HCT116 (cell line): ENCODE measurements around the gene F10. TPM values are rescaled to one million over a fixed set of nuclear protein-coding genes. Genes with fewer than 3 reads are reported as not detected.

Source experiments
- ATAC-seq: fragments of 200-7000 bp; cut with Tn5 transposase; 2 replicates; pipeline ENCODE4 v1.9.1; 2020; ENCODE audit warnings: mild to moderate bottlenecking, moderate library complexity
- BruUV-seq: library from RNA; stranded (reverse); fragments of 400-500 nt; replicated peaks from 2 replicates; lab custom pipeline; 2021; lab: Mats Ljungman, UMichigan
- CTCF ChIA-PET: fragments of 300-600 bp; sonication (Branson Sonifier 250); formaldehyde crosslinking; loops from one replicate; lab custom pipeline; 2021; ENCODE audit warnings: antibody characterized with exemption; lab: Charles Lee
- POLR2A ChIA-PET: fragments of 300-600, 350-600 bp; sonication (Branson Sonifier 250); formaldehyde crosslinking; loops from one replicate; lab custom pipeline; 2021; ENCODE audit warnings: antibody characterized with exemption; lab: Charles Lee
- RAD21 ChIA-PET, 2 experiments: fragments of 300-600 bp; sonication (Branson Sonifier 250); formaldehyde crosslinking; loops; one replicate each; lab custom pipeline; 2023; ENCODE audit warnings: low total read pairs in 2 of 2; ENCODE audit not compliant: uncharacterized antibody in 2 of 2, unreplicated experiment in 2 of 2, low non-redundant PET in 1 of 2; lab: Charles Lee
- DNase-seq: peaks from one replicate; pipeline ENCODE4 v3.0.0-alpha.2; 2010; ENCODE audit warnings: low read depth, low spot score
- H2AFZ ChIP-seq: fragments of 200-600 bp; shearing (Covaris generic), sonication (generic); 2 replicates; pipeline ENCODE4 v1.6.1; 2017; ENCODE audit warnings: low read depth, mixed run types, mixed read lengths, antibody characterized with exemption, low read length; ENCODE audit not compliant: poor library complexity, severe bottlenecking
- H3K27ac ChIP-seq: 2 replicates; pipeline ENCODE4 v1.5.1; 2012; ENCODE audit warnings: low read depth, low read length
- H3K27me3 ChIP-seq: fragments of 200-600 bp; sonication (generic); 2 replicates; pipeline ENCODE4 v1.6.1; 2016; ENCODE audit warnings: mixed run types, low read length, mixed read lengths; ENCODE audit not compliant: insufficient read depth
- H3K36me3 ChIP-seq, 2 experiments: fragments of 200-500 bp in 1 of 2; fragments of 200-600 bp in 1 of 2; sonication (Bioruptor generic) in 1 of 2; sonication (generic) in 1 of 2; 2 replicates each; pipeline versions ENCODE4 v1.5.1 to v1.6.1; 2014 to 2016; ENCODE audit warnings: low read length in 2 of 2, inconsistent platforms in 1 of 2, mixed read lengths in 1 of 2, mixed run types in 1 of 2; ENCODE audit not compliant: insufficient read depth in 2 of 2, control insufficient read depth in 1 of 2
- H3K4me1 ChIP-seq, 2 experiments: fragments of 200-600 bp in 1 of 2; sonication (generic) in 1 of 2; 2 replicates each; pipeline versions ENCODE4 v1.5.1 to v1.6.1; 2012 to 2017; ENCODE audit warnings: low read length in 2 of 2, inconsistent platforms in 1 of 2, mild to moderate bottlenecking in 1 of 2, mixed read lengths in 1 of 2, mixed run types in 1 of 2, moderate library complexity in 1 of 2; ENCODE audit not compliant: insufficient read depth in 2 of 2, control insufficient read depth in 1 of 2
- H3K4me2 ChIP-seq: fragments of 200-600 bp; sonication (generic); 2 replicates; pipeline ENCODE4 v1.6.1; 2017; ENCODE audit warnings: mixed run types, low read length, mixed read lengths
- H3K4me3 ChIP-seq, 2 experiments: fragments of 200-600 bp in 1 of 2; sonication (generic) in 1 of 2; replicated peaks in 1 of 2; 2 replicates each; pipeline ENCODE4 v1.5.1; 2011 to 2016; ENCODE audit warnings: low read length in 2 of 2, control low read depth in 1 of 2, low read depth in 1 of 2, mild to moderate bottlenecking in 1 of 2, mixed read lengths in 1 of 2, mixed run types in 1 of 2
- H3K79me2 ChIP-seq: fragments of 200-600 bp; sonication (generic); 2 replicates; pipeline ENCODE4 v1.6.1; 2017; ENCODE audit warnings: mild to moderate bottlenecking, mixed run types, low read length, moderate library complexity, mixed read lengths; ENCODE audit not compliant: insufficient read depth
- H3K9ac ChIP-seq: fragments of 200-600 bp; sonication (generic); 2 replicates; pipeline ENCODE4 v1.6.1; 2016; ENCODE audit warnings: low read length, mixed read lengths
- H3K9me2 ChIP-seq: fragments of 200-600 bp; sonication (generic), shearing (Covaris generic); 2 replicates; pipeline ENCODE4 v1.6.1; 2017; ENCODE audit warnings: mixed run types, mild to moderate bottlenecking, moderate library complexity; ENCODE audit not compliant: insufficient read depth
- H3K9me3 ChIP-seq, 2 experiments: fragments of 200-500 bp in 1 of 2; fragments of 200-600 bp in 1 of 2; sonication (Bioruptor generic) in 1 of 2; sonication (generic) in 1 of 2; 2 replicates each; pipeline ENCODE4 v1.6.1; 2014 to 2017; ENCODE audit warnings: low read length in 2 of 2, mixed read lengths in 2 of 2, inconsistent platforms in 1 of 2, low read depth in 1 of 2, mild to moderate bottlenecking in 1 of 2, mixed run types in 1 of 2, moderate library complexity in 1 of 2; ENCODE audit not compliant: control insufficient read depth in 1 of 2, insufficient read depth in 1 of 2
- H4K20me1 ChIP-seq: fragments of 200-600 bp; sonication (generic), shearing (Covaris generic); 2 replicates; pipeline ENCODE4 v1.6.1; 2017; ENCODE audit warnings: mixed run types, mild to moderate bottlenecking, moderate library complexity; ENCODE audit not compliant: insufficient read depth
- CBX3 ChIP-seq: IDR thresholded peaks from 2 replicates; pipeline ENCODE4 v1.6.1; 2012; ENCODE audit warnings: low read depth
- ELF1 ChIP-seq: IDR thresholded peaks from 2 replicates; pipeline ENCODE4 v1.6.1; 2012; ENCODE audit warnings: low read depth, borderline replicate concordance
- EZH2 ChIP-seq: fragments of 200-600 bp; sonication (generic); IDR thresholded peaks from 2 replicates; pipeline ENCODE4 v1.6.1; 2017; ENCODE audit warnings: antibody characterized with exemption, mixed run types
- EZH2phosphoT487 ChIP-seq: fragments of 200-600 bp; IDR thresholded peaks from 2 replicates; pipeline ENCODE4 v1.6.1; 2018; ENCODE audit warnings: antibody characterized with exemption, borderline replicate concordance
- POLR2A ChIP-seq: IDR thresholded peaks from 2 replicates; pipeline ENCODE4 v1.7.0; 2011; ENCODE audit warnings: borderline replicate concordance; ENCODE audit not compliant: insufficient read depth, insufficient read length; ENCODE audit errors: extremely low read depth
- RAD21 ChIP-seq: IDR thresholded peaks from 2 replicates; pipeline ENCODE4 v1.6.1; 2012; ENCODE audit warnings: low read depth, mild to moderate bottlenecking
- SIN3A ChIP-seq: IDR thresholded peaks from 2 replicates; pipeline ENCODE4 v1.6.1; 2012; ENCODE audit warnings: low read depth
- SP1 ChIP-seq: IDR thresholded peaks from 2 replicates; pipeline ENCODE4 v1.6.1; 2012; ENCODE audit warnings: low read depth
- SRF ChIP-seq: IDR thresholded peaks from 2 replicates; pipeline ENCODE4 v1.6.1; 2012; ENCODE audit warnings: low read depth
- TCF7L2 ChIP-seq: IDR thresholded peaks from 2 replicates; pipeline ENCODE4 v1.7.0; 2011; ENCODE audit warnings: borderline replicate concordance, inconsistent platforms; ENCODE audit not compliant: insufficient read depth, insufficient read length; ENCODE audit errors: extremely low read depth
- YY1 ChIP-seq: IDR thresholded peaks from 2 replicates; pipeline ENCODE4 v1.6.1; 2011; ENCODE audit warnings: low read length, low read depth, moderate library complexity, mild to moderate bottlenecking; ENCODE audit not compliant: insufficient replicate concordance; ENCODE audit errors: extremely low read depth
- ZNF274 ChIP-seq: fragments of 200-500 bp; sonication (Bioruptor generic); IDR thresholded peaks from 2 replicates; pipeline ENCODE4 v1.6.1; 2014; ENCODE audit warnings: mild to moderate bottlenecking, low read depth, low read length, inconsistent platforms
- intact Hi-C: fragments of 100-400 bp; cut with micrococcal nuclease; formaldehyde crosslinking; loops from 2 replicates; pipeline ENCODE4 v1.10.0; 2022
- total RNA-seq: library from RNA; stranded (reverse); gene quantifications from one replicate; pipeline ENCODE4 v1.2.1, GENCODE V29; 2021; ENCODE audit not compliant: unreplicated experiment
- TF ChIP-seq, protein P1 (sequence below), 3 experiments: fragments of 200-600 bp in 1 of 3; sonication (generic) in 1 of 3; IDR thresholded peaks in 2 of 3; conservative IDR thresholded peaks in 1 of 3; 2 replicates each; pipeline ENCODE4 v1.5.1; 2012 to 2017; ENCODE audit warnings: low read depth in 2 of 3, low read length in 2 of 3, antibody characterized with exemption in 1 of 3, borderline replicate concordance in 1 of 3, control low read depth in 1 of 3, mild to moderate bottlenecking in 1 of 3, mixed read lengths in 1 of 3, mixed run types in 1 of 3, moderate library complexity in 1 of 3; ENCODE audit not compliant: insufficient read depth in 1 of 3

The F10 gene
- total RNA-seq, 1 experiment from 2014 or later, result 4.0 TPM

GRCh38 chr13:113171250-113172125 is 48.9 kb downstream of the F10 start:
- H3K27ac ChIP-seq, result no peak overlapping the region
- no peak for TF ChIP-seq SIN3A
- TF ChIP-seq CBX3, result no peak
- no peak for TF ChIP-seq SP1
- no peak for TF ChIP-seq POLR2A
- TF ChIP-seq, protein P1, sequence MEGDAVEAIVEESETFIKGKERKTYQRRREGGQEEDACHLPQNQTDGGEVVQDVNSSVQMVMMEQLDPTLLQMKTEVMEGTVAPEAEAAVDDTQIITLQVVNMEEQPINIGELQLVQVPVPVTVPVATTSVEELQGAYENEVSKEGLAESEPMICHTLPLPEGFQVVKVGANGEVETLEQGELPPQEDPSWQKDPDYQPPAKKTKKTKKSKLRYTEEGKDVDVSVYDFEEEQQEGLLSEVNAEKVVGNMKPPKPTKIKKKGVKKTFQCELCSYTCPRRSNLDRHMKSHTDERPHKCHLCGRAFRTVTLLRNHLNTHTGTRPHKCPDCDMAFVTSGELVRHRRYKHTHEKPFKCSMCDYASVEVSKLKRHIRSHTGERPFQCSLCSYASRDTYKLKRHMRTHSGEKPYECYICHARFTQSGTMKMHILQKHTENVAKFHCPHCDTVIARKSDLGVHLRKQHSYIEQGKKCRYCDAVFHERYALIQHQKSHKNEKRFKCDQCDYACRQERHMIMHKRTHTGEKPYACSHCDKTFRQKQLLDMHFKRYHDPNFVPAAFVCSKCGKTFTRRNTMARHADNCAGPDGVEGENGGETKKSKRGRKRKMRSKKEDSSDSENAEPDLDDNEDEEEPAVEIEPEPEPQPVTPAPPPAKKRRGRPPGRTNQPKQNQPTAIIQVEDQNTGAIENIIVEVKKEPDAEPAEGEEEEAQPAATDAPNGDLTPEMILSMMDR (IDR thresholded peaks at IDR 0.05 in 2 of 3, conservative IDR thresholded peaks at IDR 0.05 in 1 of 3; ENCODE audit: borderline replicate concordance in 1 of 3, insufficient read depth in 1 of 3, low read depth in 2 of 3, low read length in 2 of 3), result no peak
- TF ChIP-seq, all 23 proteins: peak for 0
- H3K4me1 ChIP-seq, result no peaks in the 10 kb centered on the region; a peak in 1 of 4 replicates
- H3K4me2 ChIP-seq, result no peak overlapping the region
- H2AFZ ChIP-seq, result no peak overlapping the region
- H3K4me3 ChIP-seq, result no peak overlapping the region
- no peaks in the 10 kb centered on the region for H3K27me3 ChIP-seq
- no peak for ATAC-seq
- peaks cover 9 to 24% of the 10 kb centered on the region in 2 experiments; a peak in 3 of 4 replicates for H3K36me3 ChIP-seq
- H4K20me1 ChIP-seq, result no peaks in the 10 kb centered on the region
- no peaks in the 10 kb centered on the region for H3K9me3 ChIP-seq
- intact Hi-C loops, result no loop called here
- CTCF ChIA-PET, result no interaction called here
- BruUV-seq, result no TSS peak
- POLR2A ChIA-PET, result no interaction called here
- no peak overlapping the region for H3K9ac ChIP-seq
- H3K79me2 ChIP-seq, result no peaks in the 10 kb centered on the region
- no peaks in the 10 kb centered on the region for H3K9me2 ChIP-seq
- RAD21 ChIA-PET, result no interaction called here
- DNase-seq, result no peak

GRCh38 chr13:113172419-113172926 is 49.9 kb downstream of the F10 start:
- ATAC-seq, result no peak
- Histone ChIP-seq H3K4me1 (no peaks in the 10 kb centered on the region; a peak in 1 of 4 replicates), H3K36me3 (peaks cover 12 to 27% of the 10 kb centered on the region in 2 experiments; a peak in 3 of 4 replicates), H3K27ac (no peak overlapping the region), H2AFZ (no peak overlapping the region), H3K4me3 (no peak overlapping the region), H3K9ac (no peak overlapping the region), H3K4me2 (no peak overlapping the region), H4K20me1 (no peaks in the 10 kb centered on the region), H3K9me3 (no peaks in the 10 kb centered on the region), H3K9me2 (no peaks in the 10 kb centered on the region), H3K27me3 (no peaks in the 10 kb centered on the region), H3K79me2 (no peaks in the 10 kb centered on the region)
- CTCF ChIA-PET, result no interaction called here
- RAD21 ChIA-PET, result no interaction called here
- no peak for DNase-seq
- intact Hi-C loops, result no loop called here
- POLR2A ChIA-PET, result no interaction called here
- BruUV-seq, result no TSS peak
- TF ChIP-seq EZH2 (no peak), TCF7L2 (no peak), CBX3 (no peak), EZH2phosphoT487 (no peak), YY1 (no peak), SRF (no peak), SIN3A (no peak), ZNF274 (no peak), POLR2A (no peak), ELF1 (no peak), RAD21 (no peak)
